Activated CD8-positive, alpha-beta T cell treated with anti-CD3 and anti-CD28 coated beads, Interleukin-2, amount 10 ng/mL, durations not matched to agents 7 days and 5 days (primary cell): Measurements from ENCODE around the gene FHL1. TPM values are rescaled to one million over a fixed set of nuclear protein-coding genes. Genes with fewer than 3 reads are reported as not detected.
A peak's percentile ranks its signal among the peaks of the same experiment; 100 is the strongest.

ENCODE experiments used
- ATAC-seq: fragments of 150-1000 bp; cut with Tn5 transposase; one replicate; pipeline ENCODE4 v1.10.0; 2021; ENCODE audit warnings: moderate library complexity
- CTCF ChIA-PET: fragments of 350-600 bp; sonication (Branson Sonifier 250); formaldehyde crosslinking; loops from one replicate; lab custom pipeline; 2021; ENCODE audit warnings: antibody characterized with exemption; lab: Charles Lee
- POLR2A ChIA-PET: fragments of 350-600 bp; sonication (Branson Sonifier 250); formaldehyde crosslinking; loops from one replicate; lab custom pipeline; 2021; ENCODE audit warnings: antibody characterized with exemption; lab: Charles Lee
- DNase-seq: peaks from one replicate; pipeline ENCODE4 v3.0.0-alpha.2; 2020
- H3K27ac Mint-ChIP-seq: one replicate; pipeline ENCODE4 v1.8.0; 2021; ENCODE audit warnings: mild to moderate bottlenecking, mixed read lengths
- H3K27me3 Mint-ChIP-seq: one replicate; pipeline ENCODE4 v1.8.0; 2021; ENCODE audit warnings: low read depth, mixed read lengths
- H3K36me3 Mint-ChIP-seq: one replicate; pipeline ENCODE4 v1.8.0; 2021; ENCODE audit warnings: low read depth, mixed read lengths
- H3K4me1 Mint-ChIP-seq: one replicate; pipeline ENCODE4 v1.8.0; 2021; ENCODE audit warnings: low read depth, mixed read lengths
- H3K4me3 Mint-ChIP-seq: one replicate; pipeline ENCODE4 v1.8.0; 2021; ENCODE audit warnings: mild to moderate bottlenecking, mixed read lengths
- H3K9me3 Mint-ChIP-seq: one replicate; pipeline ENCODE4 v1.8.0; 2022; ENCODE audit warnings: mixed read lengths; ENCODE audit not compliant: insufficient read depth
- total RNA-seq, 2 experiments: library from RNA; stranded (reverse); gene quantifications; one replicate each; pipeline ENCODE4 v1.2.3, GENCODE V29; 2021

FHL1 gene
- total RNA-seq, 2 experiments from 2014 or later = 12.6 to 14.4 TPM

GRCh38 chrX:136203438-136203837 lies 56.1 kb downstream of the FHL1 start:
- Mint-ChIP-seq H3K36me3 (no peaks in the 10 kb centered on the region), H3K4me1 (peaks cover 27% of the 10 kb centered on the region), H3K27ac (peak overlapping the region; percentile 27), H3K27me3 (no peaks in the 10 kb centered on the region), H3K9me3 (no peaks in the 10 kb centered on the region), H3K4me3 (no peak overlapping the region)
- CTCF ChIA-PET = interaction anchor here (1.1 to 8.8 kb wide), 6 partner anchors 15 to 175 kb away, joined by 3 to 46 read pairs (median 6); no protein-coding TSS in a partner anchor
- ATAC-seq (peak; percentile 55), DNase-seq (no peak)
- POLR2A ChIA-PET = no interaction called here

- H3K4me1 Mint-ChIP-seq = peaks cover 27% of the 10 kb centered on the region
- H3K36me3 Mint-ChIP-seq = no peaks in the 10 kb centered on the region
- no peak overlapping the region for H3K27ac Mint-ChIP-seq
- H3K27me3 Mint-ChIP-seq = no peaks in the 10 kb centered on the region
- ChIA-PET CTCF (interaction anchor here (1.1 to 8.8 kb wide), 6 partner anchors 15 to 176 kb away, joined by 3 to 46 read pairs (median 4); no protein-coding TSS in a partner anchor), POLR2A (no interaction called here)
- H3K4me3 Mint-ChIP-seq = no peak overlapping the region
- DNase-seq (no peak), ATAC-seq (no peak)
- H3K9me3 Mint-ChIP-seq = no peaks in the 10 kb centered on the region
Observed at GRCh38 chrX:136203951-136204350, 56.6 kb downstream of the FHL1 start.

- CTCF ChIA-PET = interaction anchor here (1.1 to 8.8 kb wide), 3 partner anchors 37 to 176 kb away, joined by 3 to 46 read pairs (median 4); no protein-coding TSS in a partner anchor
- Mint-ChIP-seq H3K36me3 (no peaks in the 10 kb centered on the region), H3K27me3 (no peaks in the 10 kb centered on the region), H3K4me1 (peaks cover 27% of the 10 kb centered on the region), H3K9me3 (no peaks in the 10 kb centered on the region), H3K4me3 (no peak overlapping the region), H3K27ac (peak overlapping the region; percentile 72)
- POLR2A ChIA-PET = no interaction called here
- DNase-seq (peak; percentile 33), ATAC-seq (peak; percentile 71)
Observed at GRCh38 chrX:136204571-136204970, 57.2 kb downstream of the FHL1 start.

GRCh38 chrX:136205882-136206380 lies 58.6 kb downstream of the FHL1 start:
- POLR2A ChIA-PET = no interaction called here
- CTCF ChIA-PET = interaction anchor here (8.8 kb wide), 1 partner anchor 178 kb away, joined by 46 read pairs; no protein-coding TSS in a partner anchor
- H3K4me1 Mint-ChIP-seq = peaks cover 26% of the 10 kb centered on the region
- H3K27ac Mint-ChIP-seq = no peak overlapping the region
- peaks cover 2% of the 10 kb centered on the region for H3K36me3 Mint-ChIP-seq
- no peak overlapping the region for H3K4me3 Mint-ChIP-seq
- no peak for ATAC-seq
- no peaks in the 10 kb centered on the region for H3K27me3 Mint-ChIP-seq
- no peaks in the 10 kb centered on the region for H3K9me3 Mint-ChIP-seq
- DNase-seq = no peak

- CTCF ChIA-PET = interaction anchor here (8.8 kb wide), 1 partner anchor 179 kb away, joined by 46 read pairs; no protein-coding TSS in a partner anchor
Observed at GRCh38 chrX:136206916-136207315, 59.6 kb downstream of the FHL1 start.

GRCh38 chrX:136207546-136207945 lies 60.2 kb downstream of the FHL1 start:
- Mint-ChIP-seq H3K27ac (no peak overlapping the region), H3K36me3 (peaks cover 2% of the 10 kb centered on the region), H3K9me3 (no peaks in the 10 kb centered on the region), H3K4me3 (no peak overlapping the region), H3K4me1 (peaks cover 26% of the 10 kb centered on the region), H3K27me3 (no peaks in the 10 kb centered on the region)
- POLR2A ChIA-PET = no interaction called here
- CTCF ChIA-PET = no interaction called here
- DNase-seq (no peak), ATAC-seq (no peak)

More at GRCh38 chrX:136206916-136207315, 59.6 kb downstream of the FHL1 start:
- ATAC-seq (no peak), DNase-seq (no peak)
- H3K27me3 Mint-ChIP-seq = no peaks in the 10 kb centered on the region
- no peak overlapping the region for H3K4me3 Mint-ChIP-seq
- no peaks in the 10 kb centered on the region for H3K9me3 Mint-ChIP-seq
- H3K4me1 Mint-ChIP-seq = peaks cover 26% of the 10 kb centered on the region
- peaks cover 2% of the 10 kb centered on the region for H3K36me3 Mint-ChIP-seq
- no peak overlapping the region for H3K27ac Mint-ChIP-seq
- POLR2A ChIA-PET = no interaction called here

GRCh38 chrX:136209016-136209738 lies 61.8 kb downstream of the FHL1 start:
- Mint-ChIP-seq H3K36me3 (peaks cover 2% of the 10 kb centered on the region), H3K27ac (no peak overlapping the region), H3K9me3 (no peaks in the 10 kb centered on the region), H3K4me3 (no peak overlapping the region), H3K4me1 (peaks cover 11% of the 10 kb centered on the region), H3K27me3 (no peaks in the 10 kb centered on the region)
- POLR2A ChIA-PET = no interaction called here
- DNase-seq = peak; percentile 42
- CTCF ChIA-PET = interaction anchor here (0.6 to 2.5 kb wide), 11 partner anchors 12 to 180 kb away, joined by 3 to 34 read pairs (median 4); no protein-coding TSS in a partner anchor
- peak; percentile 61 for ATAC-seq

- ChIA-PET POLR2A (no interaction called here), CTCF (interaction anchor here (1.0 to 2.5 kb wide), 7 partner anchors 12 to 181 kb away, joined by 3 to 34 read pairs (median 7); no protein-coding TSS in a partner anchor)
- no peak for DNase-seq
- ATAC-seq = no peak
- Mint-ChIP-seq H3K4me3 (no peak overlapping the region), H3K4me1 (peaks cover 5% of the 10 kb centered on the region), H3K36me3 (peaks cover 2% of the 10 kb centered on the region), H3K27ac (no peak overlapping the region), H3K27me3 (no peaks in the 10 kb centered on the region), H3K9me3 (no peaks in the 10 kb centered on the region)
Observed at GRCh38 chrX:136209751-136210150, 62.4 kb downstream of the FHL1 start.

- ATAC-seq (no peak), DNase-seq (no peak)
- ChIA-PET POLR2A (no interaction called here), CTCF (interaction anchor here (1.7 to 2.5 kb wide), 3 partner anchors 13 to 181 kb away, joined by 7 to 34 read pairs (median 10); no protein-coding TSS in a partner anchor)
- peaks cover 4% of the 10 kb centered on the region for H3K36me3 Mint-ChIP-seq
- H3K4me1 Mint-ChIP-seq = peaks cover 1% of the 10 kb centered on the region
- H3K27me3 Mint-ChIP-seq = no peaks in the 10 kb centered on the region
- H3K27ac Mint-ChIP-seq = no peak overlapping the region
- no peaks in the 10 kb centered on the region for H3K9me3 Mint-ChIP-seq
- H3K4me3 Mint-ChIP-seq = no peak overlapping the region
Observed at GRCh38 chrX:136210243-136210642, 62.9 kb downstream of the FHL1 start.

- H3K9me3 Mint-ChIP-seq = no peaks in the 10 kb centered on the region
- H3K4me3 Mint-ChIP-seq = no peak overlapping the region
- no peak overlapping the region for H3K27ac Mint-ChIP-seq
- H3K36me3 Mint-ChIP-seq = peaks cover 8% of the 10 kb centered on the region
- H3K4me1 Mint-ChIP-seq = no peaks in the 10 kb centered on the region
- CTCF ChIA-PET = interaction anchor here (1.0 to 2.5 kb wide), 2 partner anchors 45 to 182 kb away, joined by 3 to 34 read pairs; no protein-coding TSS in a partner anchor
- POLR2A ChIA-PET = no interaction called here
- H3K27me3 Mint-ChIP-seq = no peaks in the 10 kb centered on the region
- DNase-seq (no peak), ATAC-seq (no peak)
Observed at GRCh38 chrX:136210806-136211205, 63.5 kb downstream of the FHL1 start.

GRCh38 chrX:136211766-136212556 lies 64.6 kb downstream of the FHL1 start:
- H3K9me3 Mint-ChIP-seq = no peaks in the 10 kb centered on the region
- CTCF ChIA-PET = interaction anchor here (1.0 kb wide), 1 partner anchor 46 kb away, joined by 3 read pairs; no protein-coding TSS in a partner anchor
- H3K36me3 Mint-ChIP-seq = peaks cover 8% of the 10 kb centered on the region
- H3K4me1 Mint-ChIP-seq = no peaks in the 10 kb centered on the region
- H3K27ac Mint-ChIP-seq = no peak overlapping the region
- POLR2A ChIA-PET = no interaction called here
- DNase-seq (no peak), ATAC-seq (no peak)
- no peaks in the 10 kb centered on the region for H3K27me3 Mint-ChIP-seq
- no peak overlapping the region for H3K4me3 Mint-ChIP-seq
